M059J (cell line): ENCODE data around the gene PAQR3. TPM values are rescaled to one million over a fixed set of nuclear protein-coding genes. Genes with fewer than 3 reads are reported as not detected.

Experiments used
- DNase-seq: peaks from one replicate; pipeline ENCODE4 v3.0.0-alpha.2; 2012; ENCODE audit warnings: low read depth
- total RNA-seq: library from RNA; depleted of rRNA; stranded (reverse); fragments of >200 nt; shearing (Covaris generic); gene quantifications from 2 replicates; pipeline ENCODE4 v1.2.3, GENCODE V29; 2014; rRNA removed

Gene PAQR3
- total RNA-seq, 1 experiment from 2014 or later: 10.7 TPM

GRCh38 chr4:78862314-78862737 lies 76.9 kb downstream of the PAQR3 start:
- DNase-seq: no peak

Other genes starting within 250 kb of the PAQR3 start
- gene BMP2K, start 163.1 kb downstream of the PAQR3 start, total RNA-seq: 14.1 and 26.5 TPM in 2 replicates